ENCODE data around the gene SLC25A1.

Gene SLC25A1

DNA sequence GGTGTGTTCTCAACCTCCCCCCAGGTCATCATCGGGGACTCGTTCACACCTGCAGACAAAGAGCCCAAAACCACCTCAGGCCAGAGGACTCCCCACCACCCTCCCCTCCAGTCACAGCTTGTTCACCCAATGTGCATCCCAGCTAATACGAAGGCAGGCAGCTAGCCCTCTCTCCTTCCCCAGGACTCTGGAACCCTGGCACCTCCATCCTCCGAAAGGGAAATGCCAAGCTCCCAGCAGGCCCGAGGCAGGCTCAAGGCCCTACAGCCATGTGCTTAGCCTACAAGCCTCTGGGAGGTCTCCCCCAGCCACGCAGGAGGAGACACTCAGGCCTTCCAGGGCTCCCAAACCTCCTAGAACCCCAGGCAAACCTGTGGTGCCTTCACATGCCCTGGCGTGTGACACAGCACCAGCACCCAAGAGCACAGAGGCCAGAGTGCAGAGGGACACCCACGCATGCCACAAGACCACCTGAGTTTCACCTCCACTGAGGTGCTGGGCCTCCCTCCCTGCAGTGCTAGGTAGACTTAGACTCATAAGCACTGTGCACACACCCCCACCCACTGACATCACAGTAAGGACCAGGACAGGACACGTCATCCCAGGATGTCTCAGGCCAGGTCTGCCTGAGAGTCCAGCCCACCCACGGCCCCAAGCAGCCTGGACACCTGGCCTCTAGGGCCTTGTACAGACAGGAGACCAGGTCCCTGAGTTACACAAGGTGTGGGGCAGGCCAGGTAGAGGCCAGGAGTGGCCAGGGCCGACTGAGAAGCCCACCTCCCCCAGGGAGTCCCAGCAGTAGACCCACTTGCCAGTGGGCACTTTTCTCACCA is 40.9 kb downstream of the SLC25A1 start:
- no peak for DNase-seq (ENCODE audit: low spot score)

DNA sequence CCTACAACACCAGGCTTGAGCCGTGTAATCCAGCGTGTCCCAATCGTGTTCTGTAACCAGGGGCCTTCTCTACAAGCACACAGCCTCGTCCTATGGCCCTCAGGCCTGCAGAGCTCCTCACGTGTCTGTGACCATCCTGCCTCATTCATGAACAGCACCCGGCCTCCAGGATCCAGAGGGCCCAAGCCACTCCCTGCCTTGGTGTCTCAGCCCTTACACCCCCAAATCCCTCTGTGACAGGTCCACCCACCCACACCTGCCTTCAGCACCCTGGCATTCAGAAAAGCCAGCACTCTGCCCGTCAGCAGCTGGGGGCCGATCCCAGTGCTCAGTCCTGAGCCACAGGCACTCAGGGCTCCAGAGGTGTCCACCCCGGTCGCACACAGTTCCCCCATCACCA is 41.6 kb downstream of the SLC25A1 start:
- no peak for DNase-seq (ENCODE audit: low spot score)

DNA sequence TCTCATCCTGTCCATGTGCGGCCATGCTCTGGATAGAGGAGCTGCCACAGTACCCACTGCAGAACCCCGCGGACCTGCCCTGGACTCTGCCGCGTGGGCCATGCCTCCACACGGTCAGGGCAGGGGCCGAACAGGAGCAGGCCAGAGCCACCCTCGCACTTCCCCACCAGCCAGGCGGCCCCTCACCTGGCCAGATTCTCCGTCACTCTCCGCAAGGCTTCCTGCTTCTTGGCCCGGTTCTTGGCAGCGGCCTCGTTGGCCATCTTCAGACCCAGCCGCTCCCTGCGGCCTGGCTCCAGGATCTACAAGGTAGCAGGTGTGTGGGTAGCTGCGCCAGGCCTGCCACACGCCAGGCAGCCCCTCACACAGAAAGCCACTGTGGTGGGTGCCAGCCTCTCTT is 43.7 kb downstream of the SLC25A1 start:
- no peak for DNase-seq (ENCODE audit: low spot score)

DNA sequence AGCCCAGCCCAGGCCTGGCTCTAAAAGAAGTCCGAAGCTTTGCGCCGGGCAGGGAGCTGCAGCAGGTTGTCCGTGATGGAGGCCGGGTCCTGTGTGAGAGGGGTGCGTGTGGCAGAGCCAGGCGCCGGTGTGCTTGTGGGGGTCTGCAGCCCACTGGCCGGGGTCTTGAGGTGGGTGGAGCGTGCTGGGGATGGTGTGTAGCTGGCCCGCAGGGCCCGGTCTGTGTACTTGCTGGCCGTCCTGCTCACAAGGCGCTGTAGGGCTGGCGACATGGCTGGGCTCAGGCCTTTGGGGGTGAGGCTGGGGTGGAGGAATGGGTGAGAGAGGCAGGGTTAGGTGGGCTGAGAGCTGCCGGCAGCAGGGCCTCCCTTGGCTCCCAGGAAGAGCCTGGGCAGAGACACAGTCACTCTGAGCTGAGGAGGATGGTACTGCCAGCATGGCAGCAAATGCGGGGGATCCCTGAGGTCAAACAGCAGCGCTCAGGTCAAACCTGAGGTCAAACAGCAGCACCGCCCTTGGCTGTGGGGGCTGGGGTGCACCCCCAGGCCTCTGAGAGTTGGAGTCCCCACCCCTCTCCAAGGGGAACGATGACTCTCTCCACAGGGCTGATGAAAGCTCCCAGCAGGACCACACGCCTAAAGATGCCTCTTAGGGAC is 44.2 kb downstream of the SLC25A1 start:
- DNase-seq (ENCODE audit: low spot score): no peak

DNA sequence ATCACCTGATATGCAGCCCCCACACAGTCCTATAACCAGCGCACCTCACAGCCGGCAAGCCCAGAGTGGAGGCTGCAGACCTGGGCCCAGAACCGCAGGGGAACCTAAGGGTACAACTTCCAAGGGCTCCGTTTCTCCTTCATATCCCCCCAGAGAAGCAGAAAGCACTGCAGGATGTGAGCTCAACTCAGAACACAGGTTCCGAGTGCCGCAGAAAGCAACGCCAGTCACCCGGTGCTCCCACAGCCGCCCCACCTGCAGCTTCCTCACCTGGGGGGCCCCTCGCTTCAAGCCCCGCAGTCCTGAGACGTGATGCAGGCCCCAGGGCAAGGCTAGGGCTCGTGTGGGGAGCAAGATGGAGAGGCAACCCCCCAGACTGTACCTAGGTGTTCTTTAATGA is 45.0 kb downstream of the SLC25A1 start:
- DNase-seq (ENCODE audit: low spot score): no peak

DNA sequence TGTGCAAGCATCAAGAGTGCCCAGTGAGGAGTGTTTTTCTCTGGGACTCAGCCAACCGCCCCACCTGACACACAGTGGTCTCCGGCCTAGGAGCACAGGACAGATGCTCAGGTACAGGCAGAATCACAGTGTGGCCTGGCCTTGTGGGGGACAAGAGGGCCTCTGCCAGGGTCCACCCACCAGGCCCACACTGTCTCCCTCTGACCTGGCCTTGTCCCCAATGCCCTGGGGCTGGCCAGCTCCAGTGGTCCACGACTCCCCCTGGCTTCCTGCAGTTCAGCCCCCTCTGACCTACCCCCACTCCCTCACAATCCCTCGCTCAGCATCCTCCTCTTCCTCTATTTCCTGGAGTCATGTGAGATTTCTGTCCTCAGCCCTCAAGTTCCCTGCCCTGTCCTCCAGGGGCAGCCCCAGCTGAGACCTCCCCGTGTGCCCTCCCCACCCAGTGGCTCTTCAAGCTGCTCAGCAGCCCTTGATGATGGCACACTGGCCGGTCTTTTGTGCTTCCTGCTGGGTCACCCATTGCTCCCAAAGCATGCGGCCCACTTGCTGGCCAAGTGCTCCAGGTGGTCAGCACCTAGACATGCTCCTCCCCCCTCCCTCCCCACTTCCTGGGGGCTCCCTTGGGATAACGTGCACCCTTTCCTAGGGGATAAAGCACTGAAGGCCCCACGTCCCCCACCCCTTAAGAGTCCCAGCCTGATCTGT is 45.7 kb downstream of the SLC25A1 start:
- DNase-seq (ENCODE audit: low spot score): no peak

DNA sequence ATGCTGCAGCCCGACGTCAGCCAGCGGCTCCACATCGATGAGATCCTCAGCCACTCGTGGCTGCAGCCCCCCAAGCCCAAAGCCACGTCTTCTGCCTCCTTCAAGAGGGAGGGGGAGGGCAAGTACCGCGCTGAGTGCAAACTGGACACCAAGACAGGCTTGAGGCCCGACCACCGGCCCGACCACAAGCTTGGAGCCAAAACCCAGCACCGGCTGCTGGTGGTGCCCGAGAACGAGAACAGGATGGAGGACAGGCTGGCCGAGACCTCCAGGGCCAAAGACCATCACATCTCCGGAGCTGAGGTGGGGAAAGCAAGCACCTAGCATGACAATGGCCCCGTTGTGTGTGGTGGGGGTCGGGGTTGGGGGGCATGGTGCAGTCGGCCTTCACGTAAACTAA is 46.4 kb downstream of the SLC25A1 start:
- DNase-seq (ENCODE audit: low spot score): no peak

DNA sequence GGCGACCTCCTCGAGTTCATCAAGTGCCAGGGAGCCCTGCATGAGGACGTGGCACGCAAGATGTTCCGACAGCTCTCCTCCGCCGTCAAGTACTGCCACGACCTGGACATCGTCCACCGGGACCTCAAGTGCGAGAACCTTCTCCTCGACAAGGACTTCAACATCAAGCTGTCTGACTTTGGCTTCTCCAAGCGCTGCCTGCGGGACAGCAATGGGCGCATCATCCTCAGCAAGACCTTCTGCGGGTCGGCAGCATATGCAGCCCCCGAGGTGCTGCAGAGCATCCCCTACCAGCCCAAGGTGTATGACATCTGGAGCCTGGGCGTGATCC is 46.9 kb downstream of the SLC25A1 start:
- DNase-seq (ENCODE audit: low spot score): no peak

DNA sequence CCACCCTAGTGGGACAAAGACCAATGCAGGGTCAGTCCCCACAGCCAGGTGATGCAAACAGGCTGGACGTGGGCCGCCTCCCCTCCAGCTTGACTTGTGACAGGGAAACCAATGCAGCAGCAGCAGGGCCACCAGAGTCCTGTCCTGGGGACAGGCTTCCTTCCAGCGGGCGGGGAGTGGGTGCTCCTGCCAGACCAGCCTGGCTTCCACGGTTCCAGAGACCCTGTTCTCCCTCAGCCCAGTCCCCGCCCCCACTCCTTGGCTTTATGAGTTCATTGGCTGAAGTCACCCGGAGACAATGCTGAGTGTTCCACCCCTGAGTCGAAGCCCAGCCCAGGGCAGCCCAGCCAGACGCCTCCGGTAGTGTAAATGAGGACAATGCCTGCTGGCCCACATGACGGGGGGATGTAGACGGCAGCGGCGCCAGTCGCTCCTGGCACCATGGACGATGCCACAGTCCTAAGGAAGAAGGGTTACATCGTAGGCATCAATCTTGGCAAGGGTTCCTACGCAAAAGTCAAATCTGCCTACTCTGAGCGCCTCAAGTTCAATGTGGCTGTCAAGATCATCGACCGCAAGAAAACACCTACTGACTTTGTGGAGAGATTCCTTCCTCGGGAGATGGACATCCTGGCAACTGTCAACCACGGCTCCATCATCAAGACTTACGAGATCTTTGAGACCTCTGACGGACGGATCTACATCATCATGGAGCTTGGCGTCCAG is 47.4 kb downstream of the SLC25A1 start, which contains the start of gene TSSK2:
Gene TSSK2, plus strand, starts transcription at position 350 of the 726 bp plus-strand sequence. Its CDS starts 92 bp downstream, at position 442.
- no peak for DNase-seq (ENCODE audit: low spot score)

DNA sequence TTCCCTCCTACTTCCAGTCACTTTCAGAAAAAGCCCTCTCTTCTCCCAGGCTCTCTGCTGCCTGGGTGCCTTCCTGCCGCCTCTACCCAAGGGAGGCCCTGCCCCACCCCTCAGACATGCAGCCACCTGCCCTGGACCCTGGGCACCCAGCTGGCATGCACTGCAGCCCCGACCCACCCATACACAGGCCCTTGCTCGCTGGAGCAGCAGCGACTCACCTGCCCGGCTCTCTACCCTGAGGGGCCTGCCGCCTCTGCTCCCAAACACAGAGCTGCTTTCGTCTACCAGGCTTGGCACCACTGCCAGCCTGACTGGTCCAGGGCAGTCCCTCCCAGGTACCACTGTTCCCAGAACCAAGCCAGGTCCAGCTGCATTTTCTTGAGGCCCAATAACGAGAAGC is 48.7 kb downstream of the SLC25A1 start:
- DNase-seq (ENCODE audit: low spot score): no peak

DNA sequence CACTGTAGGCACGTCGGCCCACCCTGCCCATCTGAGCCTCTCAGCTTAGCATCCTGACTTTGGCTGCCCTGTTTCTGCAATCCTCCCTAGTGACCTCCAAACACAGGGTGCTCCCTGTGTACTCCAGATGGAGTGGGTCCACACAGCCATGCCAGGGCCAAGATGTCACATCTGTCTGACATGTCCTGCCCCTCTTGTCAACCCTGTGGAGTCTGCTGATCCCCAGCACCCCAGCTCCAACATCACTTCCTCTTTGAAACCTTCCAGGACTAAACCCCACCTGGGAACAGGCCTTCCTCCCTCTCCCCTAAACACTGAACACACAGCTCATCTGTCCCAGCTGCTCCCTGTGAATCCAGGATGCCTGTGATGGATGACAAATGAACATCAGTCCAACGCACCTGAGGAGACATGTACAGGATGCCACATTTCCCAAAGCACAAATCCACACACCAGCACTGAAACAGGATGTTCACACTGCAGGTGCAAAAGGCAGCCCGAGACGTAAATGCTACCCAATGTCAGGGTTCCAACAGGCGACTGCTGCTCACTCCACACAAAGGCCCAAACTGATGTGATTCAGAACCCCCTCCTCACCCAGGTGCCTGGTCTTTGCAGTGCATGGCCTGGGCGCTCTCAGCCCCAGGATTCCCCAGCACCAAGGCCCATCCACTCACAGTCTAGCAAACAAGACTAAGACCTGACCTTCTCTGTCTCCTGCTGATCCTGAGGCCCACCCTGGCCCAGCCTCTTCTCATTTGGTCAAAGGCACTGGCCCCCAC is 49.4 kb downstream of the SLC25A1 start:
- no peak for DNase-seq (ENCODE audit: low spot score)

DNA sequence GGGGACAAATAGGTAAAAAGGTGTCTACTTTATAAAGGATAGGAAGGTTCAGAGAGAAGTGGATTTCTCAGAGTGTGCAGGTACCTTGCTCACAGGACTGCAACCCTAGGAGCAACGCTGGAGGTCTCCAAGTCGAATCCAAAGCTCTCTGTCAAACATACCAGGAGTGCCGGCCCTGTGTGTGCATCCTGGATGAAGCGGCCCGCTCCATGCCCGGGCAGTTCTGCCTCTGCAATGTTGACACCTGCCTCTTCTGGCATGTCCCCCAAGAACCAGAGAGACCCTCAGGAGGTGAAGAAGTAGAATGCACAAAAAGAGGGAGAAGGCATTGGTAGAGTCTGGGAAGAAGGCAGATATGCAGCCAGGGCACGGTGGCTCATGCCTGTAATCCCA is 50.5 kb downstream of the SLC25A1 start:
- DNase-seq (ENCODE audit: low spot score): no peak

DNA sequence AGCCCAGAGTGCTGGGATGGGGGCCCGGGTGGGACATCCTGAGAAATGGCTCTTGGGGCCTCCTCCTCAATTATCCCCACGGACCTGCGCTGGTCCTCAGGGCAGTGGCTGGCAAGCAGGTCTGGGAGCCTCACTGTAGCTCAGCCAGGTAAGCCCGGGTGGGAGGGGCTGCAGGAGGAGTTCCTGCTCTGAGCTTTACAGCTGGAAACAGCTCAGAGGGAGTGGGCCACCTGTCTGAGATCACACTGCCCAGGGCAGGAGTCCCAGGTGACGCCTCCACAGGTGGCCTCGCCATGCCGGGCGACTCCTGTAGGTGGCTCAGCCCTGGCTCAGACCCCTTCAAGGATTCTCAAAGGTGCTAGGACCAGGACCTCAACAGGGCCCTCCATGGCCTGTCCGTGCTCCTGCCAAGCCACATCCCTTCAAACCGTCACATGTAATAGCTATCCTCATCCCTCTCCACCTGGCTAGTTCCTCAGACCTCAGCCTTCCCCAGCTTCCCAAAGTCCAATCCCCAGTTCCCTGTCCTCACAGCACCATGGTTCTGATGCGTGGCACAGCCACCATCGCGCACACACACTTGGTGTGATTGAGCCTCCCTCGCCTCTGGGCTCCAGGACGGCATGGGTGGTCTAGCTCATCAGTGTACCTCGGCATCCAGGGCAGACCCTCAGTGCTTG is 51.1 kb downstream of the SLC25A1 start:
- DNase-seq (ENCODE audit: low spot score): no peak

DNA sequence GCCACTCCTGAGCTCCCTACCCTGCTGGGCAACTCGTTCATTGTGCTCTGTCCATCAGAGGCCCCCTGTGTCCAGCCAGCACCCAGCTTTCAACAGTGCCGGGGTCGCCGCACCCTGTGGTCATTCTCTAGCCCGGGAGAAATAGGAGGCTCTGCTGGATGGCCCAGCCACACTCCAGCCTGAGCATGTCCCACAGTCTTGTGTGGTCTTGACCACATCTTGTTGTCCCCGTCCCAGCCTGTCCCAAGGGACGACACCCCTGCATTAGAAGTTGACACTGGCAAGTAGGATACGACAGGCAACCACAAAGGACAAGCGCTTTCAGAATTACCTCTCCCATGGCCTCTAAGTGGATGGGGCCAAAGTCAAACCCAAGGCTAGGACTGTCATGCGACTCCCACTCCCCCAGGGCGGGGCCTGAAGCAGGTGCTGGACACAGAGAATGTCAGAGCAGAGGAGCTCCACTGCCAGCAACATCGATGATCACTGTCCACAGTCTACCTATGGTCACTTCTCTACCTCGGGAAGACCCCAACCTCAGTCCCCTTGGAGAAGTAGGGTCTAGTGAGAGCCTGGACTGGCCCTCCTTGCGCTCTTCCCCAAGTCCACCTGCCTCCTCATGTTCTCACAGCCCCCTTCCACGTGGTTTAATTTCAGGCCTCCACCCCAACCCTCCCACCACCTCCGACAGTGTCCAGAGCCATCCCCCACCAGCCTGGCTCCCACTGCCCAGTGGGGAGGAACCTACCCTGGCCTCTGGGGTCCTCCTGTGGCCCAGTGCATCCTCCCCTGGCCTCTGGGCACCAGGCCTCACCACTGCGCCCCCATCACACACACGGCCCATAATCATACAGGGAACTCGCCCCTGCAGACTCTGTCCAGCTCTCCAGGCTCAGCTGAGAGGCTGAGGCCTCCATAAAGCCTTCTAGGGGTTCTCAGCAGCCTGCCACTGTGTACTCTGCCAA is 51.9 kb downstream of the SLC25A1 start:
- DNase-seq (ENCODE audit: low spot score): no peak

All from COLO829 (cell line).